ENCODE results near the gene PCDHGB7. TPM values are rescaled to one million over a fixed set of nuclear protein-coding genes. Genes with fewer than 3 reads are reported as not detected.

The PCDHGB7 gene
- total RNA-seq: 5.2 and 9.9 TPM in 2 replicates

GRCh38 chr5:141417494-141418172, at the start of gene PCDHGB7:
TSS of gene PCDHGB7 (plus strand) at chr5:141417677. CDS start at chr5:141417860, 183 bp downstream.

GRCh38 chr5:141369994-141370848, 47.3 kb upstream of the PCDHGB7 start, which contains the start of gene PCDHGB3:
TSS of gene PCDHGB3 (plus strand) at chr5:141370242. CDS start at chr5:141370395, 153 bp downstream.

GRCh38 chr5:141373673-141374317, 43.7 kb upstream of the PCDHGB7 start, which contains the start of gene PCDHGA6:
TSS of gene PCDHGA6 (plus strand) at chr5:141373891. CDS start at chr5:141374084, 193 bp downstream.

GRCh38 chr5:141382469-141383294, 34.8 kb upstream of the PCDHGB7 start, which contains the start of gene PCDHGA7:
TSS of gene PCDHGA7 (plus strand) at chr5:141382742. CDS start at chr5:141382900, 158 bp downstream.

GRCh38 chr5:141387557-141388311, 29.7 kb upstream of the PCDHGB7 start, which contains the start of gene PCDHGB4:
TSS of gene PCDHGB4 (plus strand) at chr5:141387698. CDS start at chr5:141387885, 187 bp downstream.

GRCh38 chr5:141392429-141393198, 24.9 kb upstream of the PCDHGB7 start, which contains the start of gene PCDHGA8:
TSS of gene PCDHGA8 (plus strand) at chr5:141392633. CDS start at chr5:141392814, 181 bp downstream.

GRCh38 chr5:141397756-141398551, 19.5 kb upstream of the PCDHGB7 start, which contains the start of gene PCDHGB5:
TSS of gene PCDHGB5 (plus strand) at chr5:141397947. CDS start at chr5:141398128, 181 bp downstream.

GRCh38 chr5:141402553-141403243, 14.8 kb upstream of the PCDHGB7 start, which contains the start of gene PCDHGA9:
TSS of gene PCDHGA9 (plus strand) at chr5:141402778. CDS start at chr5:141402953, 175 bp downstream.

GRCh38 chr5:141407790-141408505, 9.5 kb upstream of the PCDHGB7 start, which contains the start of gene PCDHGB6:
TSS of gene PCDHGB6 (plus strand) at chr5:141408021. CDS start at chr5:141408203, 182 bp downstream.

GRCh38 chr5:141412854-141413539, 4.5 kb upstream of the PCDHGB7 start, which contains the start of gene PCDHGA10:
TSS of gene PCDHGA10 (plus strand) at chr5:141412987. CDS start at chr5:141413176, 189 bp downstream.

GRCh38 chr5:141420855-141421488, 3.5 kb downstream of the PCDHGB7 start, which contains the start of gene PCDHGA11:
TSS of gene PCDHGA11 (plus strand) at chr5:141421051. CDS start at chr5:141421228, 177 bp downstream.

GRCh38 chr5:141430332-141431113, 13.0 kb downstream of the PCDHGB7 start, which contains the start of gene PCDHGA12:
TSS of gene PCDHGA12 (plus strand) at chr5:141430507. CDS start at chr5:141430760, 253 bp downstream.

